COLO668 (cell line): Measurements from ENCODE around the gene BNC2.

Experiments used
- DNase-seq: peaks from one replicate; lab custom pipeline; 2025; ENCODE audit not compliant: unreplicated experiment; lab: John Stamatoyannopoulos, UW

Gene BNC2

DNA sequence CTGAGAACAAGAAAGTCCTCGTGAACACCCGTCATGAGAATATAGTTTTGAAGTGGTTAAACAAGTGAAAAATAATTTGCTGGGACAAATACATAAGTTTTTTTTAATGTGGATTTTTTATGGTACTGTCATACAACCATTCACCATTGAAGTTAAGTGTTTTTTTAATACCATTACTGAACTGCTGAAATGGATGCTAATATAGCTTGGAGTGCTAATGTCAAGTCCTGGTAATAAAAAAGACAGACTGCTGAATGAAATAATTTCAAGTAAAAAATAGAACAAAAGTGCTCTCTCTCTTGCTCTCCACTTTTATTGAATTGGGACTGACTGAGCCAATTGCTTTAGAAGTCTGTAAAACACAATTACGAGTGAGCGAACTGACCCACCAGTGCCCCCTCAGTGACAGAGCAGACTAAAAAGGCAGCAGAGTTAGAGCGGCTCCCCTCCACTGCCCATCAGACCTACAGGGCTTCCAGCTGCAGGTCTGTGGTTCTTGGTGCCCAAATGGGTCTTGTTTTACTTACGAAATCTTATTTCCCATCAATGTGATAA lies 442.5 kb downstream of the BNC2 start:
- no peak for DNase-seq

DNA sequence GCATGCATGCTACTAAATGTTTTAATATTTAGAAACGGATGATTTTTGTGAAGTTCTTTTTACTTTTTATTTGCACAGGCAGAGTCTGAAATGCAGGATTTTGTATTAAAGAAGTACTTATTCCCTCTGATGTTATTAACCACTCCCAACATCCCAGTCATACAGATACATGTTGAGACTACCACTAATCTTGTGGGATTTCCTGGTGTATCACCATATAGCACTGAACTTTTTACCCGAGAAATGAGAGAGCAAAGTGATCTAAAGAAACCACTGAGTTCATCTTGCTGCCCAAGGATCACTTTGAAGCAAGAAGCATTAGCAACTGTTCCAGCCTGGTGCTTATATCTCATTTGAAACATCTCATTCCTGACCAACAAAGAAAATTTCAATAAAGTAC lies 443.8 kb downstream of the BNC2 start:
- no peak for DNase-seq

DNA sequence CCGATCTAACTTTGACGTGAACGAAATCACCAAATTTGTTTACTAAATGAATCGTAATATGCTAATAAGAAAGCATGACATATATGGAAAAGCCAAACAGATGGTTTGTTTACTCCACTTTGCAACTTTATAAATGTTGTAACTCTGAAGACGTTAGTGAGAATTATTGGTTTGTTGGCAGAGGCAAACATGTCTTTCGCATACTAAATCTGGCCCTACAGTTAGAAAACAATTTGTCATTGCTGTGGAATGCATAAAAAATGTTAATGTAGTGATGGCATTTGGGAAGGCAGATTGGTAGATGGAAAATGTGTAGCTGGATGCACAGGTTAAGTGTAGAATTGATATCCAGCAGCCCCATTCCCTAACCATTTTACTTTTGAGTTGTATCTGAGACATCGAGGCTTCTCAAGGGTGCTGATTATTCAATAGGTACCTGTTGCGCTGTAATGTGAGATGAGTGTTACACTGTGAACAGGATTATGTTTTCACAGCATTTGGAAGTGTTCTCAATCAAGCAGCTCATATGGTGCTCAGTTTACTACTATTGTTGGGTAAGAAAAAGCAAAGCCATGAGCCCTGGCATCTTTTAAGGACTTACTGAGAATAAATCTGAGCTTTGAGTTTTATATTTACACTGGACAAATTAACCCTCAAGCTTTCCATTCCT lies 444.8 kb downstream of the BNC2 start:
- DNase-seq: no peak

- DNase-seq: no peak
Observed at GRCh38 chr9:16422114-16422513, 448.4 kb downstream of the BNC2 start.

- DNase-seq: no peak
Observed at GRCh38 chr9:16421532-16421931, 448.9 kb downstream of the BNC2 start.

DNA sequence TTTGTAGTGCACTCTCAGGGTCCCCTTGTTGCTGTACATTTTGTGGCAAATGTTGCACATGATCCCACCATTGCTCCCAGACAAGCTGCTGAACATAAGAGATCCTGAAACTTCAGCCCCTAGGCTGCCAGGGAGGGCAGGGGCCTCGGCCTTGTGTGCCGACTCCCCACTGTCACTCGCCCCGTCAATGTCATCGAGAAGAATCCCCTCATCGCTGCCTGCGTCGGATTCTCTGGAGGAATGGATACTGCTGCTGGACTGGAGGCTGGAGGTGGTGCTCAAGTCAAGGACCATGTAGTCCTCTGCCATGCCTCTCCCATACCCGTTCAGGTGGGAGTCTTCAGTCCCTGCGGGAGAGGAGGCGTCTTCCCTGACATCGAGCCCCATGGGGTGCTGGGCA lies 451.3 kb downstream of the BNC2 start:
- no peak for DNase-seq

GRCh38 chr9:16418721-16419120 lies 451.7 kb downstream of the BNC2 start:
- DNase-seq: no peak

DNA sequence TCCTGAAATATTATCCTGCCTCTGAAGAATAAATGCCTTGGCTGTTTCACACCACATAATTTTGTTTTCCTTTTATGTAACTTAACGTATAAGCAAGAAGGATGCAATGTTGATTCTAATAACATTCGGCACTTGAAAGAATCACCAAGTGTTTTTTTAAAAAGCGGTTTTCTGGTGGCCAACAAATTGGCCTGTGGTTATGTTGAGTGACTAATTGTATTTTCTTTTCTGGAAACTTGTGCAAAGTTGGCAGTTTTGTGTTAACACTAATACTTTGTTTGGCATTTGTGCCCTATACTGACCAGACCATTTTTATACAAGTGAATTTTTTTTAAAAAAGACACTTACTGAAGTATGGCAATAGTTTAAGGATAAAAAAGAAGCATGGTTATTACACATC lies 452.7 kb downstream of the BNC2 start:
- DNase-seq: no peak

GRCh38 chr9:16417161-16417560 lies 453.3 kb downstream of the BNC2 start:
- peak; percentile 24 for DNase-seq

- DNase-seq: no peak
Observed at GRCh38 chr9:16414451-16414850, 456.0 kb downstream of the BNC2 start.

GRCh38 chr9:16413509-16414016 lies 456.9 kb downstream of the BNC2 start:
- no peak for DNase-seq

- no peak for DNase-seq
Observed at GRCh38 chr9:16412740-16413139, 457.7 kb downstream of the BNC2 start.

DNA sequence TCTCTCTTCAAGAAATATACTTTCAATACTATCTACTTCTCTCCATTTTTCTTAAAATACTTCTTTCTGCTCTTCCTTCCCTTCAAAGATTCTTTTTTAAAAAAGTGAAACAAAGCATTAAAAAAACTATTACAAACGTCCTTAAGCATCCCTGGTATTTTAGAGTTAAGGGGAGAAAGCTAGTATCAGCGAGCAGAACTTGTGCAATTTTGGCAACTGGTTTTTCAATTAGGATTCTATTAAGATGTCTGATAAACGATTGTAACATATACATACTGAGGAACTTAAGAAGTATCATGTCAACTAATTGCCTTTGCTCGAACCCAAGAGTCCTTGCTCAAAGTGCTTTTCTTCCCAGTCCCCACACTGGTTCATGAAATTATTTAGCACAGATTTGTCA lies 459.2 kb downstream of the BNC2 start:
- no peak for DNase-seq

GRCh38 chr9:16410601-16411280 lies 459.7 kb downstream of the BNC2 start:
- no peak for DNase-seq

DNA sequence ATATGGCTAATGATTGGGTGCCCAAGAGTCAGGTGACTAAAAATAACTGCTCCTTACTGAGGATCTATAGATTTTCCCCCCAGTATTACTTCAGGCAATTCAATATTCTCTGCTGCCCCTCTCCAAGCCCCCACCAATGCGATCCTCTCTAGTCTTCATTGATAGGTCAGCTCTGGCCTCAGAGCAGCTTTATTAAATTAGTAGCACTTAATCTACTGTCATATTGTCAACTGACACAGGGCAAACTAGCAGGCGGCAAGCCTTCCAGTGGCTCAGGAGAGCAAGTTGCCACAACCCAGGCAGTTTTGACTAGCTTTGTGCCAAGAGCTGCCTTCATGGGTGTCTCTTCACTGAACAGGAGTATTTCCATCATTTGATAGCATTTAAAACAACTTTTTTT lies 462.9 kb downstream of the BNC2 start:
- DNase-seq: no peak

GRCh38 chr9:16406526-16407225 lies 463.8 kb downstream of the BNC2 start:
- no peak for DNase-seq

DNA sequence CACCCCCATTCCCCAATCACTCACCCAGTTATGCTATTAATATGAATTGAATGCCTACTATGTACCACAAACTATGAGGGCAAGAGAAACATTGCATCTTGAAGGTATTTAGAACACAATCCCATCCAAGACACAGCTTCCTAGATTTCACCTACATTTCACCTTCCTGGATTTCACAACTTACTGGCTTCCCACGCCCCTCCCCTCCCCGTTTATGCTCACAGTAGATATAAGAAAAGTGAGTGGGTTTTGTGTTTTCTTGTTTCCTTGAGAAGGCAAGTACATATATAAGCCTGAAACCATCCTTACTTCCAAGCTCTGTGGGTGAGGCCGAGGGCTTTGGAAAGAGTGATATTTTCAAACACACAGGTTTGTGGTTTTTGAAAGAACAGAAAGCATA lies 465.0 kb downstream of the BNC2 start:
- no peak for DNase-seq

DNA sequence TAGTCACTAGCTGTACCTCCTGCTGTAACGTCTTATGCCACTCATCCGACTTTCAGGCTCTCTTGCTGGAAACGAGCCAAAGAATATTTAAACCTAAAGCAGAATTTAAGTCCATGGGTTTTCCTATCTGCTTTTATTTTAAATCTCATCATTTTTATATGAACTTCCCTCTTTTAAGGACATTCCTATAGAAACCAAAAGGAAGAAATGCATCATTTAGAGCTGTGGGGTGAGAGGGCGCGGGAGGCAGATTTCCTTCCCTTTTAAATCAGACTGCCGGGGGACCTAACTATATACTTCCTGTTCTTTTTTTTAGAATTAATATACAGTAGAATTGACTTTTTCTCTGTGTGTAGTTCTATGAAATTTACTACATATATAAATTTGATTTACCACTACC lies 468.8 kb downstream of the BNC2 start:
- DNase-seq: no peak

DNA sequence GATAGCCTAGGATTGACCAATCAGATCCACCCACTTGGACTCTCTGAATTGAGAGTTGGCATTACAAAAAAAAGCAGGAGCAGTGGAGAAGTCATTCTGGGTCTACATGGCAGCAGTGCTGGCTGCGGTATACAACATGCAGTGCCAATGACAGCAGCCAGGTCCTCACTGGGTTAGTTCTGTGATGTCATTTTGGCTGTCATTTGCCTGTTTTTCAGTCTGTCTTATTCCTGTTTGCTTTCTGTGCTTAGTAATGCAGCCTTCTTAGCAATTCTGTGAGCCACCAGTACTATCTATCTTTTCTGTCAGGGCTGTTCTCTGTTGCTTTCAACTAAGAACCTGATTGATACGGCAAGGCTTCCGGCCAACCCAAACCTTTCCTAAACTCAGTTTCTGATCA lies 471.8 kb downstream of the BNC2 start:
- DNase-seq: no peak

DNA sequence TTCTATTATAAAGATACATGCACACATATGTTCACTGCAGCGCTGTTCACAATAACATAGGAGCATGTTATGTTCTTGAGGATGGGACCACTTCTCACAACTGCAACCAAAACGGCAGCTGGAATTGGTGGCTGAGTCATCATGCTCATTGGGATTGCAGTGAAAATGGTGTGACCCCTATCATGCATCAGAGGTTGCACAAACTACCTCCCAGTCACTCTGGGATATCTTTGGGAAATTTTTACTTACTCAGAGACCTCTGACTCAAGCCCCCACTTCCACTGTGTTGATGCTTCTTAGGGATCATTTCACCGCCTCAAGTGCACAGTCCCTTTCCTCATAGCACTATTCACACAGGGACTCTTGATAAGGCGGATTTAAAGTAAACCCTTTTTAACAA lies 474.1 kb downstream of the BNC2 start:
- DNase-seq: no peak

DNA sequence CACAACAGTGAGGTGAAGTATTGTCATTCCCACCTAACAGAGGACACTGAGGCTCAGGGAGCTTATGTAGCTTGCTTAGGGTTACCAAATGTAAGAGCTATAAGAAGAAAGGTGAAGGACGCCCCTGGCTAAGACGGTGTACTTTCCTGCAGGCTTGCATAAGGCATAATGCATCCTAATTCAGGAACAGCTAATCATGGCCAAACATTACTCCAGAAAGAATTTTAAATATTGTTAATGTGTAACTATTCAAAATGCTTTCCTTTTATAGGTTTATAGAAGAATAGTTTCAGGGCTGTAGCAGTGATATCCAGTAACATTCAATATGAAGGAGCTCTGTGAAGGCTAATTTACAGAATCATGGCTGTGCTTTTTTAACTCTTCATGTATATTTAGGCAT lies 479.1 kb downstream of the BNC2 start:
- DNase-seq: no peak

GRCh38 chr9:16387382-16387781 lies 483.1 kb downstream of the BNC2 start:
- no peak for DNase-seq
